K562 (cell line): Measurements from ENCODE around the gene PCDH12. TPM values are rescaled to one million over a fixed set of nuclear protein-coding genes. Genes with fewer than 3 reads are reported as not detected.

Experiments used
- ARID1B ChIP-seq: fragments of 450-650 bp; IDR thresholded peaks from 2 replicates; pipeline ENCODE4 v1.6.1; 2016; ENCODE audit warnings: antibody characterized with exemption, mild to moderate bottlenecking, inconsistent platforms
- ESRRB ChIP-seq: fragments of 250-450 bp; sonication (Bioruptor Pico); IDR thresholded peaks from 2 replicates; pipeline ENCODE4 v1.5.0; 2020; ENCODE audit warnings: mild to moderate bottlenecking, moderate library complexity, borderline replicate concordance
- ILF3 ChIP-seq: fragments of 450-650 bp; IDR thresholded peaks from 2 replicates; pipeline ENCODE4 v1.6.1; 2018; ENCODE audit warnings: antibody characterized with exemption, mild to moderate bottlenecking, moderate library complexity, borderline replicate concordance
- NR1H2 ChIP-seq: sonication (generic); formaldehyde crosslinking; IDR thresholded peaks from 2 replicates; pipeline ENCODE4 v1.4.0; 2020; ENCODE audit warnings: mild to moderate bottlenecking, missing genetic modification reagents
- POLR2AphosphoS2 ChIP-seq: IDR thresholded peaks from 2 replicates; pipeline ENCODE4 v1.6.1; 2012; ENCODE audit warnings: low read length, improper control_type of control experiment
- REST ChIP-seq, 2 experiments: fragments of 450-650 bp; formaldehyde crosslinking in 1 of 2; IDR thresholded peaks; 2 replicates each; pipeline versions ENCODE4 v1.4.0 to v1.6.1; 2014 to 2020; ENCODE audit warnings: mild to moderate bottlenecking in 2 of 2, borderline replicate concordance in 1 of 2, low read depth in 1 of 2
- TFAM ChIP-seq: fragments of 250-450 bp; sonication (Bioruptor Pico); conservative IDR thresholded peaks from 2 replicates; pipeline ENCODE4 v1.5.0; 2021; ENCODE audit warnings: mild to moderate bottlenecking, moderate library complexity
- ZNF23 ChIP-seq: fragments of 250-450 bp; sonication (Bioruptor Pico); IDR thresholded peaks from 2 replicates; pipeline ENCODE4 v1.4.0; 2020; ENCODE audit warnings: mild to moderate bottlenecking
- ZNF354B ChIP-seq: fragments of 250-450 bp; sonication (Bioruptor Pico); IDR thresholded peaks from 2 replicates; pipeline ENCODE4 v1.4.0; 2020
- polyA plus RNA-seq, 8 experiments: library from polyadenylated mRNA; depleted of rRNA in 4 of 8; stranded (reverse) in 5 of 8; unstranded in 3 of 8; fragments of >200 nt; fragmentation: Nextera tagmentation in 2 of 8; fragmentation: Illumina TruSeq in 1 of 8; extraction: Ambion mirVana in 2 of 8; extraction: Trizol in 1 of 8; gene quantifications; 2 replicates each; pipeline versions ENCODE4 v1.2.1 to v1.2.3, GENCODE V29; 2011 to 2014; ENCODE audit warnings: inconsistent platforms in 1 of 8, missing spikeins in 1 of 8
- total RNA-seq, 7 experiments: library from RNA; depleted of rRNA in 6 of 7; stranded (reverse); fragments of >200 nt in 6 of 7; fragmentation: Illumina TruSeq in 2 of 7; extraction: Trizol in 2 of 7; gene quantifications; 2 replicates each; pipeline versions ENCODE4 v1.2.1 to v1.2.3, GENCODE V29; 2011 to 2021; ENCODE audit warnings: low replicate concordance in 1 of 7
- TF ChIP-seq, protein P1 (sequence below): fragments of 250-450 bp; sonication (Bioruptor Pico); IDR thresholded peaks from 2 replicates; pipeline ENCODE4 v1.4.0; 2020; ENCODE audit warnings: mild to moderate bottlenecking, moderate library complexity
- TF ChIP-seq, protein P2 (sequence below), 2 experiments: fragments of 450-650 bp; conservative IDR thresholded peaks; 2 replicates each; pipeline ENCODE4 v1.6.1; 2017; ENCODE audit warnings: mild to moderate bottlenecking in 2 of 2, moderate library complexity in 2 of 2
- TF ChIP-seq, protein P3 (sequence below), 2 experiments: fragments of 450-650 bp in 1 of 2; IDR thresholded peaks; 2 replicates each; pipeline ENCODE4 v1.6.1; 2011 to 2017; ENCODE audit warnings: low read depth in 2 of 2, antibody characterized with exemption in 1 of 2, borderline replicate concordance in 1 of 2, low read length in 1 of 2, mild to moderate bottlenecking in 1 of 2, mixed read lengths in 1 of 2; ENCODE audit not compliant: control insufficient read depth in 1 of 2

PCDH12 gene
- total and polyA plus RNA-seq, 9 of the 15 experiments (the other 6 are each of a cell fraction or from before 2014, with no cell fraction given): 0.01 to 0.04 (median 0.01) TPM; not detected in 4

DNA sequence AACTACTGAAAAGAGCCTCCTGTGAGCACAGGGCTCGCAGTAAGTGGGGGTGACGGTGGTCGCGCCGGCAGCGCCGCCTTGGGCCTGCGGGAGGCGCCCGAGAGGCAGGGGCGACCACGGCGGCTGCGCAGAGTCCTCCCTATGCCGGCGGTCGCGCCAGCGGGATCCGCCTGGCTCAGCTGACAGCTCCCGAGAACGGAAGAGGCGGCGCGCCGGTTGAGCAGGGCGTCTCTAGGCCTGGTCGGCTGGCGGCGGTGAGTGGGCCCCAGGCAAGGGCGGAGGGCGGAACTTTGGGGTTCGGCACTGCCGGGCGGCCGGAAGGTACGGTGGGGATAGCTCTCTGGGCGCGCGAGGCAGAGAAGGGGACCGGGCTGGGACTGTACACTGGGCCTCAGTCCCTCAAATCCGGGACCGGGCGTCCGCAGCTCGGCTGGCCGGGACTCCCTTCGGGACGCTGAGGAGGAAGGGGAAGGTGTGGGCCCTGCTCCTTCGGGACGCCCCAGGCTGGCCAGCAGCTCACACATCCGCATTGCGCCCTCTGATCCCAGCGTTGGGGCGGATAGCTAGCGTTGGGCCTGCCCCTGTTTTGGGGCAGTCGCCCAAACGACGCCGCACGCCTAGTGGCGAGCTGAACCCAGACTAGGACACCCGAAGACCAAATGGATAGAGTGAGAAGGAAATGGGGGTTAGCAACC is 11.1 kb upstream of the PCDH12 start, which contains the start of gene RNF14 (continued):
- peak; percentile 97 for TF ChIP-seq REST (IDR thresholded peaks at IDR 0.05; ENCODE audit: borderline replicate concordance)
- TF ChIP-seq REST (CRISPR knock-in tag; IDR thresholded peaks at IDR 0.05; ENCODE audit: low read depth): peak; percentile 87
- TF ChIP-seq, protein P1, sequence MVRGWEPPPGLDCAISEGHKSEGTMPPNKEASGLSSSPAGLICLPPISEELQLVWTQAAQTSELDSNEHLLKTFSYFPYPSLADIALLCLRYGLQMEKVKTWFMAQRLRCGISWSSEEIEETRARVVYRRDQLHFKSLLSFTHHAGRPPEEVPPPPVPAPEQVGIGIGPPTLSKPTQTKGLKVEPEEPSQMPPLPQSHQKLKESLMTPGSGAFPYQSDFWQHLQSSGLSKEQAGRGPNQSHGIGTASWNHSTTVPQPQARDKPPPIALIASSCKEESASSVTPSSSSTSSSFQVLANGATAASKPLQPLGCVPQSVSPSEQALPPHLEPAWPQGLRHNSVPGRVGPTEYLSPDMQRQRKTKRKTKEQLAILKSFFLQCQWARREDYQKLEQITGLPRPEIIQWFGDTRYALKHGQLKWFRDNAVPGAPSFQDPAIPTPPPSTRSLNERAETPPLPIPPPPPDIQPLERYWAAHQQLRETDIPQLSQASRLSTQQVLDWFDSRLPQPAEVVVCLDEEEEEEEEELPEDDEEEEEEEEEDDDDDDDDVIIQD (CRISPR knock-in tag): no peak
- TF ChIP-seq ZNF23 (CRISPR knock-in tag): no peak
- TF ChIP-seq ZNF354B (CRISPR knock-in tag): no peak
- TF ChIP-seq ESRRB (CRISPR knock-in tag): no peak
- peak; percentile 59; the same call in 1 of the 2 replicates for TF ChIP-seq POLR2AphosphoS2
- TF ChIP-seq, protein P2, sequence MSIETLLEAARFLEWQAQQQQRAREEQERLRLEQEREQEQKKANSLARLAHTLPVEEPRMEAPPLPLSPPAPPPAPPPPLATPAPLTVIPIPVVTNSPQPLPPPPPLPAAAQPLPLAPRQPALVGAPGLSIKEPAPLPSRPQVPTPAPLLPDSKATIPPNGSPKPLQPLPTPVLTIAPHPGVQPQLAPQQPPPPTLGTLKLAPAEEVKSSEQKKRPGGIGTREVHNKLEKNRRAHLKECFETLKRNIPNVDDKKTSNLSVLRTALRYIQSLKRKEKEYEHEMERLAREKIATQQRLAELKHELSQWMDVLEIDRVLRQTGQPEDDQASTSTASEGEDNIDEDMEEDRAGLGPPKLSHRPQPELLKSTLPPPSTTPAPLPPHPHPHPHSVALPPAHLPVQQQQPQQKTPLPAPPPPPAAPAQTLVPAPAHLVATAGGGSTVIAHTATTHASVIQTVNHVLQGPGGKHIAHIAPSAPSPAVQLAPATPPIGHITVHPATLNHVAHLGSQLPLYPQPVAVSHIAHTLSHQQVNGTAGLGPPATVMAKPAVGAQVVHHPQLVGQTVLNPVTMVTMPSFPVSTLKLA (conservative IDR thresholded peaks at IDR 0.05): peak; percentile 47 to 77
- no peak for TF ChIP-seq ILF3
- TF ChIP-seq, protein P3, sequence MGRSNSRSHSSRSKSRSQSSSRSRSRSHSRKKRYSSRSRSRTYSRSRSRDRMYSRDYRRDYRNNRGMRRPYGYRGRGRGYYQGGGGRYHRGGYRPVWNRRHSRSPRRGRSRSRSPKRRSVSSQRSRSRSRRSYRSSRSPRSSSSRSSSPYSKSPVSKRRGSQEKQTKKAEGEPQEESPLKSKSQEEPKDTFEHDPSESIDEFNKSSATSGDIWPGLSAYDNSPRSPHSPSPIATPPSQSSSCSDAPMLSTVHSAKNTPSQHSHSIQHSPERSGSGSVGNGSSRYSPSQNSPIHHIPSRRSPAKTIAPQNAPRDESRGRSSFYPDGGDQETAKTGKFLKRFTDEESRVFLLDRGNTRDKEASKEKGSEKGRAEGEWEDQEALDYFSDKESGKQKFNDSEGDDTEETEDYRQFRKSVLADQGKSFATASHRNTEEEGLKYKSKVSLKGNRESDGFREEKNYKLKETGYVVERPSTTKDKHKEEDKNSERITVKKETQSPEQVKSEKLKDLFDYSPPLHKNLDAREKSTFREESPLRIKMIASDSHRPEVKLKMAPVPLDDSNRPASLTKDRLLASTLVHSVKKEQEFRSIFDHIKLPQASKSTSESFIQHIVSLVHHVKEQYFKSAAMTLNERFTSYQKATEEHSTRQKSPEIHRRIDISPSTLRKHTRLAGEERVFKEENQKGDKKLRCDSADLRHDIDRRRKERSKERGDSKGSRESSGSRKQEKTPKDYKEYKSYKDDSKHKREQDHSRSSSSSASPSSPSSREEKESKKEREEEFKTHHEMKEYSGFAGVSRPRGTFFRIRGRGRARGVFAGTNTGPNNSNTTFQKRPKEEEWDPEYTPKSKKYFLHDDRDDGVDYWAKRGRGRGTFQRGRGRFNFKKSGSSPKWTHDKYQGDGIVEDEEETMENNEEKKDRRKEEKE (IDR thresholded peaks at IDR 0.05; ENCODE audit: borderline replicate concordance in 1 of 2, control insufficient read depth in 1 of 2, low read depth in 2 of 2, low read length in 1 of 2): no peak; a peak in 1 of 4 replicates
- TF ChIP-seq NR1H2 (CRISPR knock-in tag): peak; percentile 86; the same call in 1 of the 2 replicates
- TF ChIP-seq TFAM: no peak
- peak; percentile 58 for TF ChIP-seq ARID1B
